HepG2 (cell line): ENCODE measurements around the gene PCBP1. TPM values are rescaled to one million over a fixed set of nuclear protein-coding genes. Genes with fewer than 3 reads are reported as not detected.

Source experiments
- CREM ChIP-seq, 2 experiments: sonication (generic) in 1 of 2; formaldehyde crosslinking in 1 of 2; IDR thresholded peaks; 2 replicates each; pipeline versions ENCODE4 v1.4.0 to v1.6.1; 2016 to 2020; ENCODE audit warnings: antibody characterized with exemption in 1 of 2, mild to moderate bottlenecking in 1 of 2, missing genetic modification reagents in 1 of 2
- GATA4 ChIP-seq: sonication (generic); IDR thresholded peaks from 2 replicates; pipeline ENCODE4 v1.6.1; 2016; ENCODE audit warnings: antibody characterized with exemption, low read depth, borderline replicate concordance
- MTA3 ChIP-seq: sonication (generic); formaldehyde crosslinking; IDR thresholded peaks from 2 replicates; pipeline ENCODE4 v1.4.0; 2020; ENCODE audit warnings: missing genetic modification reagents
- NR2F1 ChIP-seq, 2 experiments: fragments of 450-650 bp in 1 of 2; formaldehyde crosslinking in 1 of 2; IDR thresholded peaks; 2 replicates each; pipeline versions ENCODE4 v1.5.0 to v1.6.1; 2016 to 2020; ENCODE audit warnings: mild to moderate bottlenecking in 1 of 2, missing compliant biosample characterization in 1 of 2, missing genetic modification reagents in 1 of 2, moderate library complexity in 1 of 2
- SUZ12 ChIP-seq: fragments of 150-350 bp; IDR thresholded peaks from 2 replicates; pipeline ENCODE4 v1.6.1; 2014; ENCODE audit warnings: low read depth, low read length
- THYN1 ChIP-seq: sonication (generic); formaldehyde crosslinking; IDR thresholded peaks from 2 replicates; pipeline ENCODE4 v1.8.1; 2023; ENCODE audit warnings: low read depth, mild to moderate bottlenecking, moderate library complexity, missing genetic modification reagents, borderline replicate concordance
- ZBTB21 ChIP-seq: sonication (generic); formaldehyde crosslinking; IDR thresholded peaks from 2 replicates; pipeline ENCODE4 v1.4.0; 2020; ENCODE audit warnings: missing genetic modification reagents
- ZFP91 ChIP-seq: sonication (generic); formaldehyde crosslinking; IDR thresholded peaks from 2 replicates; pipeline ENCODE4 v1.9.0; 2022; ENCODE audit warnings: missing genetic modification reagents, mild to moderate bottlenecking, borderline replicate concordance
- ZNF205 ChIP-seq: IDR thresholded peaks from 2 replicates; pipeline ENCODE4 v1.6.1; 2018; ENCODE audit warnings: missing biosample characterization, missing genetic modification reagents
- ZNF331 ChIP-seq: sonication (generic); formaldehyde crosslinking; IDR thresholded peaks from 2 replicates; pipeline ENCODE4 v1.4.0; 2020; ENCODE audit warnings: missing genetic modification reagents
- ZNF614 ChIP-seq: IDR thresholded peaks from 2 replicates; pipeline ENCODE4 v1.6.1; 2018; ENCODE audit warnings: missing biosample characterization, missing genetic modification reagents, inconsistent platforms, borderline replicate concordance
- ZNF670 ChIP-seq: sonication (generic); formaldehyde crosslinking; IDR thresholded peaks from 2 replicates; pipeline ENCODE4 v1.8.0; 2022; ENCODE audit warnings: mild to moderate bottlenecking, missing genetic modification reagents, borderline replicate concordance
- ZNF782 ChIP-seq: sonication (generic); formaldehyde crosslinking; IDR thresholded peaks from 2 replicates; pipeline ENCODE4 v1.4.0; 2020; ENCODE audit warnings: missing genetic modification reagents, mild to moderate bottlenecking, borderline replicate concordance
- ZNF883 ChIP-seq: sonication (generic); formaldehyde crosslinking; IDR thresholded peaks from 2 replicates; pipeline ENCODE4 v1.5.1; 2020; ENCODE audit warnings: mild to moderate bottlenecking, missing genetic modification reagents; ENCODE audit errors: not compliant biosample characterization
- polyA plus RNA-seq, 8 experiments: library from polyadenylated mRNA; depleted of rRNA in 3 of 8; stranded (reverse) in 7 of 8; unstranded in 1 of 8; fragments of >200 nt; fragmentation: Illumina TruSeq in 4 of 8; extraction: Trizol in 4 of 8; gene quantifications; 2 replicates each; pipeline versions ENCODE4 v1.2.1 to v1.2.3, GENCODE V29; 2011 to 2016; ENCODE audit warnings: low read depth in 4 of 8, missing spikeins in 1 of 8, mixed read lengths in 1 of 8; ENCODE audit not compliant: insufficient read depth in 1 of 8
- total RNA-seq, 5 experiments: library from RNA; depleted of rRNA; stranded (reverse); fragments of >200 nt; fragmentation: Illumina TruSeq; extraction: Trizol; gene quantifications; 2 replicates each; pipeline ENCODE4 v1.2.3, GENCODE V29; 2016; ENCODE audit warnings: low read depth in 1 of 5
- TF ChIP-seq, protein P1 (sequence below): sonication (generic); formaldehyde crosslinking; IDR thresholded peaks from 2 replicates; pipeline ENCODE4 v1.4.0; 2020; ENCODE audit warnings: missing genetic modification reagents
- TF ChIP-seq, protein P2 (sequence below): sonication (generic); formaldehyde crosslinking; IDR thresholded peaks from 2 replicates; pipeline ENCODE4 v1.4.0; 2020; ENCODE audit warnings: mild to moderate bottlenecking, missing genetic modification reagents

The PCBP1 gene
- total and polyA plus RNA-seq, 2 of the 13 experiments (the other 11 are each of a cell fraction or from before 2014, with no cell fraction given), result 32.0 to 137 TPM

GRCh38 chr2:70086838-70087701 is at the start of gene PCBP1 (continued):
- TF ChIP-seq ZNF205 (CRISPR knock-in tag) (no peak), NR2F1 (CRISPR knock-in tag; IDR thresholded peaks at IDR 0.05) (no peak), ZNF331 (CRISPR knock-in tag) (peak; percentile 6; the same call in 1 of the 2 replicates), ZNF782 (CRISPR knock-in tag) (no peak; the same call in 1 of the 2 replicates), THYN1 (CRISPR knock-in tag) (no peak), MTA3 (no peak), ZNF670 (no peak; the same call in 1 of the 2 replicates), GATA4 (no peak), ZNF614 (CRISPR knock-in tag) (peak; percentile 56; the same call in 1 of the 2 replicates), SUZ12 (no peak), ZBTB21 (CRISPR knock-in tag) (peak; percentile 65; the same call in 1 of the 2 replicates), ZFP91 (CRISPR knock-in tag) (peak; percentile 59; the same call in 1 of the 2 replicates), CREM (IDR thresholded peaks at IDR 0.05) (peak; percentile 88), CREM (CRISPR knock-in tag; IDR thresholded peaks at IDR 0.05) (0 out of 2 replicates have a peak, but pooled peaks have one; percentile 2), ZNF883 (CRISPR knock-in tag) (no peak)
- TF ChIP-seq, protein P1, sequence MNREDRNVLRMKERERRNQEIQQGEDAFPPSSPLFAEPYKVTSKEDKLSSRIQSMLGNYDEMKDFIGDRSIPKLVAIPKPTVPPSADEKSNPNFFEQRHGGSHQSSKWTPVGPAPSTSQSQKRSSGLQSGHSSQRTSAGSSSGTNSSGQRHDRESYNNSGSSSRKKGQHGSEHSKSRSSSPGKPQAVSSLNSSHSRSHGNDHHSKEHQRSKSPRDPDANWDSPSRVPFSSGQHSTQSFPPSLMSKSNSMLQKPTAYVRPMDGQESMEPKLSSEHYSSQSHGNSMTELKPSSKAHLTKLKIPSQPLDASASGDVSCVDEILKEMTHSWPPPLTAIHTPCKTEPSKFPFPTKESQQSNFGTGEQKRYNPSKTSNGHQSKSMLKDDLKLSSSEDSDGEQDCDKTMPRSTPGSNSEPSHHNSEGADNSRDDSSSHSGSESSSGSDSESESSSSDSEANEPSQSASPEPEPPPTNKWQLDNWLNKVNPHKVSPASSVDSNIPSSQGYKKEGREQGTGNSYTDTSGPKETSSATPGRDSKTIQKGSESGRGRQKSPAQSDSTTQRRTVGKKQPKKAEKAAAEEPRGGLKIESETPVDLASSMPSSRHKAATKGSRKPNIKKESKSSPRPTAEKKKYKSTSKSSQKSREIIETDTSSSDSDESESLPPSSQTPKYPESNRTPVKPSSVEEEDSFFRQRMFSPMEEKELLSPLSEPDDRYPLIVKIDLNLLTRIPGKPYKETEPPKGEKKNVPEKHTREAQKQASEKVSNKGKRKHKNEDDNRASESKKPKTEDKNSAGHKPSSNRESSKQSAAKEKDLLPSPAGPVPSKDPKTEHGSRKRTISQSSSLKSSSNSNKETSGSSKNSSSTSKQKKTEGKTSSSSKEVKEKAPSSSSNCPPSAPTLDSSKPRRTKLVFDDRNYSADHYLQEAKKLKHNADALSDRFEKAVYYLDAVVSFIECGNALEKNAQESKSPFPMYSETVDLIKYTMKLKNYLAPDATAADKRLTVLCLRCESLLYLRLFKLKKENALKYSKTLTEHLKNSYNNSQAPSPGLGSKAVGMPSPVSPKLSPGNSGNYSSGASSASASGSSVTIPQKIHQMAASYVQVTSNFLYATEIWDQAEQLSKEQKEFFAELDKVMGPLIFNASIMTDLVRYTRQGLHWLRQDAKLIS (CRISPR knock-in tag), result no peak
- TF ChIP-seq, protein P2, sequence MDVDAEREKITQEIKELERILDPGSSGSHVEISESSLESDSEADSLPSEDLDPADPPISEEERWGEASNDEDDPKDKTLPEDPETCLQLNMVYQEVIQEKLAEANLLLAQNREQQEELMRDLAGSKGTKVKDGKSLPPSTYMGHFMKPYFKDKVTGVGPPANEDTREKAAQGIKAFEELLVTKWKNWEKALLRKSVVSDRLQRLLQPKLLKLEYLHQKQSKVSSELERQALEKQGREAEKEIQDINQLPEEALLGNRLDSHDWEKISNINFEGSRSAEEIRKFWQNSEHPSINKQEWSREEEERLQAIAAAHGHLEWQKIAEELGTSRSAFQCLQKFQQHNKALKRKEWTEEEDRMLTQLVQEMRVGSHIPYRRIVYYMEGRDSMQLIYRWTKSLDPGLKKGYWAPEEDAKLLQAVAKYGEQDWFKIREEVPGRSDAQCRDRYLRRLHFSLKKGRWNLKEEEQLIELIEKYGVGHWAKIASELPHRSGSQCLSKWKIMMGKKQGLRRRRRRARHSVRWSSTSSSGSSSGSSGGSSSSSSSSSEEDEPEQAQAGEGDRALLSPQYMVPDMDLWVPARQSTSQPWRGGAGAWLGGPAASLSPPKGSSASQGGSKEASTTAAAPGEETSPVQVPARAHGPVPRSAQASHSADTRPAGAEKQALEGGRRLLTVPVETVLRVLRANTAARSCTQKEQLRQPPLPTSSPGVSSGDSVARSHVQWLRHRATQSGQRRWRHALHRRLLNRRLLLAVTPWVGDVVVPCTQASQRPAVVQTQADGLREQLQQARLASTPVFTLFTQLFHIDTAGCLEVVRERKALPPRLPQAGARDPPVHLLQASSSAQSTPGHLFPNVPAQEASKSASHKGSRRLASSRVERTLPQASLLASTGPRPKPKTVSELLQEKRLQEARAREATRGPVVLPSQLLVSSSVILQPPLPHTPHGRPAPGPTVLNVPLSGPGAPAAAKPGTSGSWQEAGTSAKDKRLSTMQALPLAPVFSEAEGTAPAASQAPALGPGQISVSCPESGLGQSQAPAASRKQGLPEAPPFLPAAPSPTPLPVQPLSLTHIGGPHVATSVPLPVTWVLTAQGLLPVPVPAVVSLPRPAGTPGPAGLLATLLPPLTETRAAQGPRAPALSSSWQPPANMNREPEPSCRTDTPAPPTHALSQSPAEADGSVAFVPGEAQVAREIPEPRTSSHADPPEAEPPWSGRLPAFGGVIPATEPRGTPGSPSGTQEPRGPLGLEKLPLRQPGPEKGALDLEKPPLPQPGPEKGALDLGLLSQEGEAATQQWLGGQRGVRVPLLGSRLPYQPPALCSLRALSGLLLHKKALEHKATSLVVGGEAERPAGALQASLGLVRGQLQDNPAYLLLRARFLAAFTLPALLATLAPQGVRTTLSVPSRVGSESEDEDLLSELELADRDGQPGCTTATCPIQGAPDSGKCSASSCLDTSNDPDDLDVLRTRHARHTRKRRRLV (CRISPR knock-in tag), result peak; percentile 58; the same call in 1 of the 2 replicates
